ENCODE data around the gene RCCD1.

Gene RCCD1

GRCh38 chr15:90968434-90968833 is 13.8 kb downstream of the RCCD1 start:
- no peak for DNase-seq

- DNase-seq = no peak
Measured at GRCh38 chr15:90970274-90970673, 15.6 kb downstream of the RCCD1 start.

- no peak for DNase-seq
Measured at GRCh38 chr15:90972133-90972532, 17.4 kb downstream of the RCCD1 start.

GRCh38 chr15:90974216-90974615 is 19.5 kb downstream of the RCCD1 start:
- no peak for DNase-seq

- DNase-seq = no peak
Measured at GRCh38 chr15:90979582-90979981, 24.9 kb downstream of the RCCD1 start.

GRCh38 chr15:90981681-90982080 is 27.0 kb downstream of the RCCD1 start:
- no peak for DNase-seq

GRCh38 chr15:90982135-90982534 is 27.5 kb downstream of the RCCD1 start:
- no peak for DNase-seq

GRCh38 chr15:90986790-90987507 is 32.3 kb downstream of the RCCD1 start:
- DNase-seq = no peak

- DNase-seq = no peak
Measured at GRCh38 chr15:90987561-90988141, 33.0 kb downstream of the RCCD1 start.

- no peak for DNase-seq
Measured at GRCh38 chr15:90988296-90988695, 33.6 kb downstream of the RCCD1 start.

GRCh38 chr15:90989040-90989768 is 34.5 kb downstream of the RCCD1 start:
- no peak for DNase-seq

- DNase-seq = no peak
Measured at GRCh38 chr15:90990446-90990845, 35.8 kb downstream of the RCCD1 start.

- DNase-seq = no peak
Measured at GRCh38 chr15:90991587-90992285, 37.1 kb downstream of the RCCD1 start.

- DNase-seq = no peak
Measured at GRCh38 chr15:90994059-90994416, 39.4 kb downstream of the RCCD1 start.

- peak; percentile 98 for DNase-seq
Measured at GRCh38 chr15:90994417-90995311, 40.0 kb downstream of the RCCD1 start, which contains the start of gene PRC1. PRC1 (minus strand) TSS chr15:90994535; CDS start chr15:90994417, 118 bp downstream.

- no peak for DNase-seq
Measured at GRCh38 chr15:90998737-90999136, 44.1 kb downstream of the RCCD1 start.

GRCh38 chr15:91001209-91001608 is 46.5 kb downstream of the RCCD1 start:
- no peak for DNase-seq

- DNase-seq = no peak
Measured at GRCh38 chr15:91007266-91007665, 52.6 kb downstream of the RCCD1 start.

Measured in NCI-H345 (cell line).